HEK293T (cell line): ENCODE results near the gene MAPT.

Experiments used
- CTCF ChIA-PET: fragments of 350-600 bp; formaldehyde crosslinking; extraction: SDS; loops from one replicate; lab custom pipeline; 2021; ENCODE audit warnings: antibody characterized with exemption, inconsistent platforms; lab: Yijun Ruan, JAX
- POLR2A ChIA-PET: fragments of 350-600 bp; formaldehyde crosslinking; extraction: SDS; loops from one replicate; lab custom pipeline; 2020; ENCODE audit warnings: antibody characterized with exemption, inconsistent platforms; lab: Yijun Ruan, JAX
- DNase-seq: peaks from one replicate; pipeline ENCODE4 v3.0.0; 2012; ENCODE audit warnings: mixed read lengths; ENCODE audit errors: extremely low spot score
- ARNT ChIP-seq: fragments of 450-650 bp; IDR thresholded peaks from 2 replicates; pipeline ENCODE4 v1.6.1; 2017; ENCODE audit warnings: mild to moderate bottlenecking
- BHLHE40 ChIP-seq: fragments of 450-650 bp; IDR thresholded peaks from 2 replicates; pipeline ENCODE4 v1.6.1; 2016; ENCODE audit warnings: mild to moderate bottlenecking, moderate library complexity, borderline replicate concordance
- CTBP1 ChIP-seq: fragments of 450-650 bp; IDR thresholded peaks from 2 replicates; pipeline ENCODE4 v1.6.1; 2016; ENCODE audit warnings: borderline replicate concordance
- ELF4 ChIP-seq: fragments of 450-650 bp; IDR thresholded peaks from 2 replicates; pipeline ENCODE4 v1.6.1; 2017; ENCODE audit warnings: antibody characterized with exemption
- FOXA1 ChIP-seq: fragments of 450-650 bp; IDR thresholded peaks from 2 replicates; pipeline ENCODE4 v1.6.1; 2016; ENCODE audit warnings: mild to moderate bottlenecking
- FOXK2 ChIP-seq: fragments of 450-650 bp; IDR thresholded peaks from 2 replicates; pipeline ENCODE4 v1.6.1; 2016; ENCODE audit warnings: mild to moderate bottlenecking
- FOXM1 ChIP-seq: fragments of 450-650 bp; IDR thresholded peaks from 2 replicates; pipeline ENCODE4 v1.6.1; 2017; ENCODE audit warnings: mild to moderate bottlenecking, borderline replicate concordance
- HDGF ChIP-seq: fragments of 450-650 bp; IDR thresholded peaks from 2 replicates; pipeline ENCODE4 v1.6.1; 2017; ENCODE audit warnings: antibody characterized with exemption, borderline replicate concordance
- L3MBTL2 ChIP-seq: fragments of 450-650 bp; conservative IDR thresholded peaks from 2 replicates; pipeline ENCODE4 v1.6.1; 2016; ENCODE audit warnings: mild to moderate bottlenecking
- LEF1 ChIP-seq: fragments of 450-650 bp; IDR thresholded peaks from 2 replicates; pipeline ENCODE4 v1.6.1; 2017; ENCODE audit warnings: mild to moderate bottlenecking, borderline replicate concordance
- NFRKB ChIP-seq: fragments of 450-650 bp; IDR thresholded peaks from 2 replicates; pipeline ENCODE4 v1.6.1; 2016; ENCODE audit warnings: mild to moderate bottlenecking, moderate library complexity
- PKNOX1 ChIP-seq: fragments of 450-650 bp; IDR thresholded peaks from 2 replicates; pipeline ENCODE4 v1.6.1; 2016
- SP1 ChIP-seq: fragments of 450-650 bp; IDR thresholded peaks from 2 replicates; pipeline ENCODE4 v1.6.1; 2017
- SUZ12 ChIP-seq: fragments of 450-650 bp; IDR thresholded peaks from 2 replicates; pipeline ENCODE4 v1.6.1; 2016; ENCODE audit warnings: mild to moderate bottlenecking
- TARDBP ChIP-seq: fragments of 450-650 bp; IDR thresholded peaks from 2 replicates; pipeline ENCODE4 v1.6.1; 2016
- ZNF384 ChIP-seq: fragments of 450-650 bp; IDR thresholded peaks from 2 replicates; pipeline ENCODE4 v1.6.1; 2016

The MAPT gene

GRCh38 chr17:45849536-45849990 is 44.8 kb upstream of the MAPT start:
- POLR2A ChIA-PET: interaction anchor here (0.6 kb wide), 1 partner anchor 720 kb away, joined by 3 read pairs; no protein-coding TSS in a partner anchor
- DNase-seq: no peak
- TF ChIP-seq BHLHE40: no peak
- TF ChIP-seq ARNT: no peak
- no peak for TF ChIP-seq FOXK2
- no peak for TF ChIP-seq HDGF
- TF ChIP-seq FOXA1: no peak
- TF ChIP-seq LEF1: no peak
- no peak for TF ChIP-seq SUZ12
- TF ChIP-seq ZNF384: no peak
- no peak for TF ChIP-seq PKNOX1
- no peak for TF ChIP-seq L3MBTL2
- no peak for TF ChIP-seq NFRKB
- no peak for TF ChIP-seq CTBP1
- no peak for TF ChIP-seq ELF4
- TF ChIP-seq TARDBP: no peak
- no peak for TF ChIP-seq FOXM1
- TF ChIP-seq SP1: no peak
- CTCF ChIA-PET: interaction anchor here (0.5 to 2.1 kb wide), 4 partner anchors 18 to 209 kb away, joined by 3 to 6 read pairs (median 4); no protein-coding TSS in a partner anchor

- ChIA-PET POLR2A (no interaction called here), CTCF (interaction anchor here (0.5 to 2.1 kb wide), 3 partner anchors 18 to 210 kb away, joined by 3 to 6 read pairs (median 4); no protein-coding TSS in a partner anchor)
Measured at GRCh38 chr17:45850011-45850410, 44.3 kb upstream of the MAPT start.

GRCh38 chr17:45850468-45850867 is 43.9 kb upstream of the MAPT start:
- ChIA-PET POLR2A (no interaction called here), CTCF (interaction anchor here (0.5 to 2.1 kb wide), 3 partner anchors 19 to 210 kb away, joined by 3 to 6 read pairs (median 4); no protein-coding TSS in a partner anchor)
- no peak for DNase-seq
- TF ChIP-seq CTBP1: no peak
- TF ChIP-seq SUZ12: no peak
- TF ChIP-seq LEF1: no peak
- TF ChIP-seq ZNF384: no peak
- no peak for TF ChIP-seq L3MBTL2
- TF ChIP-seq PKNOX1: no peak

More at GRCh38 chr17:45850011-45850410, 44.3 kb upstream of the MAPT start:
- TF ChIP-seq HDGF (no peak), SP1 (no peak), BHLHE40 (no peak), ZNF384 (no peak), CTBP1 (no peak), FOXK2 (no peak), ARNT (no peak), NFRKB (no peak)
- DNase-seq: no peak

GRCh38 chr17:45851022-45851421 is 43.3 kb upstream of the MAPT start:
- TF ChIP-seq FOXK2 (no peak), TARDBP (no peak), BHLHE40 (no peak), ELF4 (no peak), HDGF (no peak), SUZ12 (no peak), ZNF384 (no peak), PKNOX1 (no peak), SP1 (no peak), FOXM1 (no peak), LEF1 (no peak), CTBP1 (no peak), ARNT (no peak), NFRKB (no peak), FOXA1 (no peak), L3MBTL2 (no peak)
- POLR2A ChIA-PET: no interaction called here
- no peak for DNase-seq
- CTCF ChIA-PET: no interaction called here

GRCh38 chr17:45851464-45851863 is 42.9 kb upstream of the MAPT start:
- no peak for DNase-seq
- ChIA-PET POLR2A (interaction anchor here (0.6 kb wide), 1 partner anchor 211 kb away, joined by 3 read pairs; no protein-coding TSS in a partner anchor), CTCF (interaction anchor here (1.1 to 1.7 kb wide), 4 partner anchors 14 to 209 kb away, joined by 3 to 6 read pairs (median 4); no protein-coding TSS in a partner anchor)
- TF ChIP-seq FOXA1: no peak
- TF ChIP-seq L3MBTL2: no peak
- no peak for TF ChIP-seq TARDBP
- TF ChIP-seq FOXM1: no peak
- TF ChIP-seq CTBP1: no peak
- TF ChIP-seq NFRKB: no peak
- no peak for TF ChIP-seq ZNF384
- no peak for TF ChIP-seq LEF1
- no peak for TF ChIP-seq HDGF
- no peak for TF ChIP-seq ELF4
- no peak for TF ChIP-seq PKNOX1
- no peak for TF ChIP-seq SUZ12
- TF ChIP-seq SP1: no peak
- TF ChIP-seq ARNT: no peak
- no peak for TF ChIP-seq BHLHE40
- no peak for TF ChIP-seq FOXK2
